Ovary (tissue), 9 donors: ENCODE measurements around the gene GSTM2. TPM values are rescaled to one million over a fixed set of nuclear protein-coding genes. Genes with fewer than 3 reads are reported as not detected.

Experiments used
- DNase-seq, 5 donors: peaks; one replicate each; pipeline ENCODE4 v3.0.0-alpha.2; 2019 to 2020
- H3K27ac ChIP-seq, 2 donors: fragments of 200-600 bp; one replicate each; pipeline versions ENCODE4 v1.5.1 to v1.8.0; 2019 to 2022
- H3K27me3 ChIP-seq: fragments of 200-600 bp; one replicate; pipeline ENCODE4 v1.8.0; 2022
- H3K36me3 ChIP-seq: fragments of 200-600 bp; sonication (generic); one replicate; pipeline ENCODE4 v1.5.1; 2019
- H3K4me1 ChIP-seq: one replicate; pipeline ENCODE4 v1.8.1; 2013; ENCODE audit warnings: mild to moderate bottlenecking, moderate library complexity; ENCODE audit not compliant: insufficient read depth
- H3K4me3 ChIP-seq: fragments of 200-600 bp; sonication (generic); one replicate; pipeline ENCODE4 v1.5.1; 2017
- H3K9me3 ChIP-seq, 2 donors: fragments of 200-600 bp in 1 of 2; sonication (generic) in 1 of 2; one replicate each; pipeline versions ENCODE4 v1.5.1 to v1.8.1; 2013 to 2019; ENCODE audit warnings: mild to moderate bottlenecking in 1 of 2, moderate library complexity in 1 of 2
- EP300 ChIP-seq: sonication (generic); formaldehyde crosslinking; IDR thresholded peaks from one replicate; pipeline ENCODE4 v1.6.1; 2017; ENCODE audit warnings: antibody characterized with exemption
- POLR2A ChIP-seq: fragments of 450-650 bp; IDR thresholded peaks from one replicate; pipeline ENCODE4 v1.6.1; 2017; ENCODE audit warnings: antibody characterized with exemption, mild to moderate bottlenecking, moderate library complexity
- whole genome bisulfite sequencing, 3 donors: extraction: QIAGEN DNeasy Blood & Tissue Kit in 1 of 3; methylation state at CpG; one replicate each; pipeline versions ENCODE4 v1.1.5 to v1.1.7; 2013 to 2017; 5-methylcytosine and 5-hydroxymethylcytosine counted together
- intact Hi-C, 4 donors: fragments of 100-400 bp; cut with DNase I; formaldehyde crosslinking; loops; one replicate each; pipeline versions ENCODE4 v1.11.0 to v1.15.1; 2022 to 2023
- polyA plus RNA-seq, 2 donors: library from polyadenylated mRNA; stranded (reverse); fragments of 200-250 nt in 1 of 2; fragments of 350-450 nt in 1 of 2; fragmentation: Illumina TruSeq in 1 of 2; extraction: RNeasy Lipid Tissue Mini Kit (QIAGEN cat#74804) in 1 of 2; gene quantifications; one replicate each; pipeline ENCODE4 v1.2.3, GENCODE V29; 2013 to 2014
- total RNA-seq, 7 donors: library from RNA; depleted of rRNA in 2 of 7; stranded (reverse); fragments of >200 nt in 2 of 7; fragmentation: NEBNext Ultra II Directional in 3 of 7; extraction: Animal tissue kit (Norgen Biotek cat#: 25700) in 3 of 7; gene quantifications; one replicate each; pipeline versions ENCODE4 v1.1.0 to v1.2.4, GENCODE V29; 2016 to 2023
- TF ChIP-seq, protein P1 (sequence below), 3 donors: fragments of 450-650 bp in 2 of 3; fragments of 200-600 bp in 1 of 3; IDR thresholded peaks; one replicate each; pipeline versions ENCODE4 v1.5.1 to v1.8.0; 2016 to 2022; ENCODE audit warnings: antibody characterized with exemption in 3 of 3, mild to moderate bottlenecking in 1 of 3
- donor health status: DM: no; HTN: no; CAD: no; lungs with moderate emphysema.
- donor health status: DM: no; HTN: no; CAD: no.
- donor health status: Bipolar disorder and iron deficiency.
- donor health status: DM: yes; HTN: yes; CAD: no.
- donor health status: DM: no; HTN: no; CAD: no.
- donor health status: DM: yes; HTN: yes; CAD: no.

GSTM2 gene
- total and polyA plus RNA-seq, 9 donors, result 101 to 318 (median 202) TPM

DNA sequence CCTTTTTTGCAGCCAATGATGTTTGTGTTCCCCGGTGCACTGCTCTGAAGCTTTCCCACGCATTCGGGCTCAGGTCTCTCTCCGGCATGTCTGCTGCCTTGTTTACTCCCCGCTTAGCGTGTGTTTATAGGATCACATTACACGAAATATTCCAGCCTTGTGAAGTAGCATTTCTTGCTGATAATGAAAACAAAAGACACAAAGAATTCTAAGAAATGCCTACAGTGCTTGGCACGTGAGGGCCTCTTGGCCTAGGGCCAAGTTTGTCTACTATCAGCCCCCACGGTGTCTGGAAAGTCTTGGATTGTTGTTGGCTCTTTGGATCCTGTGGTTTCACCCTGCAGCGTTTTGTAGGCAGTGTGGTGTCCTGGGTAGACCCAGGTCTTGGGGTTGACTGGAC is 23.2 kb upstream of the GSTM2 start:
- DNase-seq, result peak in 4 of 5 donors; percentile 24 to 70 (median 34)
- Histone ChIP-seq H3K4me3 (no peak overlapping the region), H3K27ac (no peak overlapping the region), H3K9me3 (no peaks in the 10 kb centered on the region), H3K36me3 (no peaks in the 10 kb centered on the region), H3K4me1 (no peaks in the 10 kb centered on the region), H3K27me3 (no peaks in the 10 kb centered on the region)
- intact Hi-C loops, result loop anchor here (5.0 to 10.0 kb wide), 4 partner anchors 97 to 340 kb away; partner anchors contain the start of genes AHCYL1 (in 2 of the 4) and GNAI3 (in 2 of the 4)
- TF ChIP-seq POLR2A (no peak), EP300 (no peak)
- TF ChIP-seq, protein P1, sequence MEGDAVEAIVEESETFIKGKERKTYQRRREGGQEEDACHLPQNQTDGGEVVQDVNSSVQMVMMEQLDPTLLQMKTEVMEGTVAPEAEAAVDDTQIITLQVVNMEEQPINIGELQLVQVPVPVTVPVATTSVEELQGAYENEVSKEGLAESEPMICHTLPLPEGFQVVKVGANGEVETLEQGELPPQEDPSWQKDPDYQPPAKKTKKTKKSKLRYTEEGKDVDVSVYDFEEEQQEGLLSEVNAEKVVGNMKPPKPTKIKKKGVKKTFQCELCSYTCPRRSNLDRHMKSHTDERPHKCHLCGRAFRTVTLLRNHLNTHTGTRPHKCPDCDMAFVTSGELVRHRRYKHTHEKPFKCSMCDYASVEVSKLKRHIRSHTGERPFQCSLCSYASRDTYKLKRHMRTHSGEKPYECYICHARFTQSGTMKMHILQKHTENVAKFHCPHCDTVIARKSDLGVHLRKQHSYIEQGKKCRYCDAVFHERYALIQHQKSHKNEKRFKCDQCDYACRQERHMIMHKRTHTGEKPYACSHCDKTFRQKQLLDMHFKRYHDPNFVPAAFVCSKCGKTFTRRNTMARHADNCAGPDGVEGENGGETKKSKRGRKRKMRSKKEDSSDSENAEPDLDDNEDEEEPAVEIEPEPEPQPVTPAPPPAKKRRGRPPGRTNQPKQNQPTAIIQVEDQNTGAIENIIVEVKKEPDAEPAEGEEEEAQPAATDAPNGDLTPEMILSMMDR (IDR thresholded peaks at IDR 0.05), result no peak
- no CpG with 5 or more reads among the region's 10 CpGs for WGBS, 3 donors

DNA sequence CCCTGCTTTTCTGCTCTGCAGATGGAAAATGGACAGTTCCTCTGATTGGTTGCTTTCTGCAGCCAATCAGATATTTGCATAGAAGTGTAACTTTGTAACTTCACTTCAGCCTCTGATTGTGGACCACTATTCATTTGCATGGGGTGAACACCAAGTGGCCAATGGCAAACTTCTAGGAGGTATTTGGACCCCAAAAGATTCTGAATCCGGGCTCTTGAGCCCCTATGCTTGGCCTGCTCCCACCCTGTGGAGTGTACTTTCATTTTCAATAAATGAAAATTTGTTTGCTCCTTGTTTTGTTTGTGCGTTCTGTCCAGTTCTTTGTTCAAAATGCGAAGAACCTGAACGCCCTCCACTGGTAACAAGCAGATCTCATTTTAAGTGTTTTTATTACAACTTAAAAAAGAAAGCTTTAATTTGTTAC is 18.4 kb upstream of the GSTM2 start:
- no peak for TF ChIP-seq POLR2A
- TF ChIP-seq, protein P1 (IDR thresholded peaks at IDR 0.05), result peak; percentile 34 to 63 (median 63)
- no peak for TF ChIP-seq EP300
- peak overlapping the region; percentile 15 for H3K4me3 ChIP-seq
- no peaks in the 10 kb centered on the region for H3K27me3 ChIP-seq
- peaks cover 2% of the 10 kb centered on the region for H3K4me1 ChIP-seq
- no peaks in the 10 kb centered on the region for H3K9me3 ChIP-seq
- intact Hi-C loops, result loop anchor here in 1 of 4 donors (10.0 kb wide), 1 partner anchor 335 kb away; the partner anchor contains the start of gene AHCYL1
- peak in 3 of 5 donors; percentile 21 to 34 (median 25) for DNase-seq
- no peaks in the 10 kb centered on the region for H3K36me3 ChIP-seq
- peak overlapping the region in 1 of 2 donors; percentile 64 for H3K27ac ChIP-seq
- WGBS, 3 donors, result 4 to 14% (median 6%) methylated on average over 4 of the region's 4 CpGs

DNA sequence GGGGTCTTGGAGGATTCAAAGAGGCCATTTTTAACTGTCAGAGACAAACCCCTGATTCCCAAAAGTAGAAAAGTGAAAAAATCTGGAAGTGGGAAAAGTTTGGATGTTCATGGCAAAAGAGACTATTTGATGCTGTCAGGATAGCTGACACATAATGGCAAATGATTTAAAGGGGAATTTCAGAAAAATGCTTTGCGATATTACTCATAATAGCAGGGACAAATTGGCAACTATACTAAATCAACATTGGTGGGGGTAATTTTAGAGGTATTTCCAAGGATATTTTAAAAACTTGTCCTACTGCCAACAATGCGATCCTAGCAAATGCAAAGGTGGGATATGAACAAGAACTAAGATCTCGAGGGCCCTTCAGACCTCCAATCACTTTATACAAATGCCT is 17.2 kb upstream of the GSTM2 start:
- H3K9me3 ChIP-seq, result no peaks in the 10 kb centered on the region
- no peak for DNase-seq
- H3K4me1 ChIP-seq, result peaks cover 8% of the 10 kb centered on the region
- no peaks in the 10 kb centered on the region for H3K27me3 ChIP-seq
- H3K36me3 ChIP-seq, result no peaks in the 10 kb centered on the region
- no peak overlapping the region for H3K27ac ChIP-seq
- intact Hi-C loops, result no loop called here
- 82 to 87% (median 86%) methylated on average over 3 of the region's 3 CpGs for WGBS, 3 donors
- no peak overlapping the region for H3K4me3 ChIP-seq
- TF ChIP-seq POLR2A (no peak), EP300 (no peak)

DNA sequence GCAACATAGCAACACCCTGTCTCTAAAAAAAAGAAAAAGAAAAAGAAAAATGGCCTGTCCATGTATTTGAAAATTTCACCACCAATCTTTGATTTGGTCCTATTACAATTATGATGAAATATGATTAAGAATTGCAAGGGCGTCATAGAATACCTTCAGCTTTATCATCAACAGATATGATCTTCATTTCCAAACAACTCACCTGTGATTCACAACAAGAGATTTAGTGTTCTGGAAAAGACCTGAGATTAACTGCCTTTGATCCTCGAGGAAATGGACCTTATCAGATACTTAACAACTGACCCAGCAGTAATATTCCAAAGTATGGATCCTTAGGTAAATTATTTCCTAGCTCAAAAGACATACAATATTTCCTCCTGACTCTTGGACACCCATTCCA is 15.5 kb upstream of the GSTM2 start:
- intact Hi-C loops, result no loop called here
- H3K9me3 ChIP-seq, result no peaks in the 10 kb centered on the region
- TF ChIP-seq, protein P1 (IDR thresholded peaks at IDR 0.05), result no peak
- no peaks in the 10 kb centered on the region for H3K27me3 ChIP-seq
- no peak for DNase-seq
- no peaks in the 10 kb centered on the region for H3K36me3 ChIP-seq
- no peak overlapping the region for H3K4me3 ChIP-seq
- no peak overlapping the region for H3K27ac ChIP-seq
- peaks cover 8% of the 10 kb centered on the region for H3K4me1 ChIP-seq
- WGBS, 3 donors, result 81 to 92% (median 83%) methylated on average over 2 of the region's 2 CpGs

DNA sequence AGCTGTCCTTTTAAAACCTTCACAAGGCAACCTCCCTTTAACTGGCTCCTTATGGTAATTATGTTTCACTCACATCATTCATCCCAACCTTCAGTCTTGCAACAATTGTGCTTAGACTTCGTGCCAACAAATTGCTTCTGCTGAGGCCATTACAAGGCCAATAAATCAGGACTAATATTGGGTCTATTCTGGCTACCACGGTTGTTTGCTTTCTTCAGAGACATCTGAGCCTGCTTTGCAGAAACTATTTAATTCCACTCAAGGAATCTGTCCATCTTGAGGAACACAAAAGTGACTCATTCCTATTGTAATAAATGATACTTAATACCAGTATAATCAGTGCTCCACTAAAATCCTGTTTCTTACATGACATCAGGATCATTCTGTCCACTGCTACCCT is 14.6 kb upstream of the GSTM2 start:
- Histone ChIP-seq H3K4me3 (no peak overlapping the region), H3K27me3 (no peaks in the 10 kb centered on the region), H3K9me3 (no peaks in the 10 kb centered on the region), H3K36me3 (no peaks in the 10 kb centered on the region), H3K4me1 (peaks cover 8% of the 10 kb centered on the region), H3K27ac (no peak overlapping the region)
- DNase-seq, result no peak
- TF ChIP-seq EP300, result no peak
- TF ChIP-seq, protein P1 (IDR thresholded peaks at IDR 0.05), result no peak
- TF ChIP-seq POLR2A, result no peak
- intact Hi-C loops, result no loop called here
- WGBS, 3 donors, result 57 to 68% (median 66%) methylated on average over 2 of the region's 2 CpGs
